Upper lobe of left lung (tissue), 6 donors: ENCODE data around the gene NOTCH1. TPM values are rescaled to one million over a fixed set of nuclear protein-coding genes. Genes with fewer than 3 reads are reported as not detected.

Experiments
- ATAC-seq, 2 donors: fragments of 200-7000 bp; cut with Tn5 transposase; one replicate each; pipeline ENCODE4 v1.9.1; 2022; ENCODE audit warnings: mild to moderate bottlenecking in 2 of 2, moderate library complexity in 2 of 2; ENCODE audit not compliant: low FRiP score in 2 of 2
- DNase-seq, 2 donors: peaks; one replicate each; pipeline ENCODE4 v3.0.0-alpha.2; 2019 to 2020
- H3K27ac ChIP-seq, 4 donors: fragments of 200-600 bp; sonication (generic); one replicate each; pipeline ENCODE4 v1.5.1; 2016 to 2019
- H3K27me3 ChIP-seq, 4 donors: fragments of 200-600 bp; sonication (generic); one replicate each; pipeline ENCODE4 v1.5.1; 2017 to 2019
- H3K36me3 ChIP-seq, 4 donors: fragments of 200-600 bp; sonication (generic); one replicate each; pipeline ENCODE4 v1.5.1; 2016 to 2019
- H3K4me1 ChIP-seq, 4 donors: fragments of 200-600 bp; sonication (generic); one replicate each; pipeline ENCODE4 v1.5.1; 2018 to 2019
- H3K4me3 ChIP-seq, 4 donors: fragments of 200-600 bp; sonication (generic); one replicate each; pipeline ENCODE4 v1.5.1; 2017 to 2019; ENCODE audit warnings: mild to moderate bottlenecking in 2 of 4, moderate library complexity in 1 of 4
- H3K9me3 ChIP-seq, 4 donors: fragments of 200-600 bp; sonication (generic); one replicate each; pipeline ENCODE4 v1.5.1; 2018 to 2019
- CTCF ChIP-seq, 6 experiments: fragments of 450-650 bp in 4 of 6; fragments of 200-600 bp in 2 of 6; sonication (generic) in 2 of 6; IDR thresholded peaks; one replicate each; pipeline ENCODE4 v1.5.1; 2016 to 2019; ENCODE audit warnings: antibody characterized with exemption in 6 of 6
- EP300 ChIP-seq, 4 donors: sonication (generic); formaldehyde crosslinking; IDR thresholded peaks; one replicate each; pipeline ENCODE4 v1.5.1; 2017; ENCODE audit warnings: antibody characterized with exemption in 4 of 4, control low read depth in 2 of 4
- POLR2A ChIP-seq, 4 donors: fragments of 450-650 bp; IDR thresholded peaks; one replicate each; pipeline ENCODE4 v1.5.1; 2016 to 2017; ENCODE audit warnings: antibody characterized with exemption in 4 of 4, mild to moderate bottlenecking in 2 of 4
- POLR2AphosphoS5 ChIP-seq, 2 donors: sonication (generic); formaldehyde crosslinking; IDR thresholded peaks; one replicate each; pipeline ENCODE4 v1.5.1; 2017; ENCODE audit warnings: antibody characterized with exemption in 2 of 2
- WGBS, 2 donors: methylation state at CpG; one replicate each; pipeline ENCODE4 v1.1.5; 2017 to 2018; 5-methylcytosine and 5-hydroxymethylcytosine counted together
- total RNA-seq, 6 donors: library from RNA; depleted of rRNA in 4 of 6; stranded (reverse); fragments of >200 nt in 4 of 6; gene quantifications; one replicate each; pipeline versions ENCODE4 v1.1.0 to v1.2.1, GENCODE V29; 2016 to 2021
- donor health status: DM: no; HTN: no; CAD: no; lungs with moderate emphysema.
- donor health status: DM: no; HTN: yes; CAD: no; lungs with severe emphysema.

The NOTCH1 gene
- total RNA-seq, 6 donors from 2014 or later: 49.6 to 175 (median 110) TPM

GRCh38 chr9:136484153-136485048 lies 61.4 kb downstream of the NOTCH1 start:
- Histone ChIP-seq H3K27ac (peak overlapping the region; percentile 97 to 100 (median 98)), H3K36me3 (peaks cover 0 to under 1% (median 0%) of the 10 kb centered on the region in 4 donors), H3K4me3 (peak overlapping the region; percentile 40 to 100 (median 92)), H3K9me3 (no peaks in the 10 kb centered on the region), H3K4me1 (peaks cover 29 to 50% (median 34%) of the 10 kb centered on the region in 4 donors), H3K27me3 (no peaks in the 10 kb centered on the region)
- ATAC-seq (no peak), DNase-seq (peak; percentile 46 to 89)
- TF ChIP-seq POLR2A (IDR thresholded peaks at IDR 0.05) (no peak), CTCF (IDR thresholded peaks at IDR 0.05) (peak in 1 of 6 experiments; percentile 3)
- 30 to 59% methylated on average over 27 to 30 of the region's 59 CpGs for WGBS, 2 donors

- TF ChIP-seq CTCF (IDR thresholded peaks at IDR 0.05) (peak in 2 of 6 experiments; percentile 7 to 18), POLR2AphosphoS5 (IDR thresholded peaks at IDR 0.05) (peak; percentile 75 to 76), EP300 (IDR thresholded peaks at IDR 0.05) (no peak), POLR2A (IDR thresholded peaks at IDR 0.05) (peak in 2 of 4 donors; percentile 83 to 86)
- 0 to 2% methylated on average over 14 to 20 of the region's 63 CpGs for WGBS, 2 donors
- DNase-seq (peak; percentile 92 to 100), ATAC-seq (peak; percentile 62 to 83)
- H3K4me3 ChIP-seq: peak overlapping the region; percentile 40 to 100 (median 92)
- peak overlapping the region; percentile 97 to 100 (median 98) for H3K27ac ChIP-seq
- no peaks in the 10 kb centered on the region for H3K27me3 ChIP-seq
- peaks cover 0 to 7% (median 1%) of the 10 kb centered on the region in 4 donors for H3K36me3 ChIP-seq
- H3K9me3 ChIP-seq: no peaks in the 10 kb centered on the region
- H3K4me1 ChIP-seq: peaks cover 27 to 50% (median 32%) of the 10 kb centered on the region in 4 donors
These were observed 62.2 kb downstream of the NOTCH1 start for GRCh38 chr9:136483589-136484152.

GRCh38 chr9:136482793-136483588 lies 62.9 kb downstream of the NOTCH1 start, which contains the start of gene SEC16A:
Gene SEC16A (minus strand): TSS chr9:136483040. CDS start chr9:136477615, 5,425 bp downstream.
- H3K27ac ChIP-seq: peak within 1 kb of the TSS; percentile 97 to 100 (median 99)
- no peaks in the 10 kb centered on the region for H3K9me3 ChIP-seq
- H3K4me1 ChIP-seq: peaks cover 24 to 44% (median 30%) of the 10 kb centered on the region in 4 donors
- peak within 1 kb of the TSS; percentile 65 to 100 (median 92) for H3K4me3 ChIP-seq
- no peaks in the 10 kb centered on the region for H3K27me3 ChIP-seq
- H3K36me3 ChIP-seq: peaks cover 0 to 13% (median 3%) of the 10 kb centered on the region in 4 donors
- ATAC-seq (peak; percentile 91 to 96), DNase-seq (peak; percentile 99 to 100)
- 0 to 1% methylated on average over 7 to 58 of the region's 109 CpGs for WGBS, 2 donors
- TF ChIP-seq CTCF (IDR thresholded peaks at IDR 0.05) (peak in 1 of 6 experiments; percentile 5), POLR2AphosphoS5 (IDR thresholded peaks at IDR 0.05) (peak; percentile 94 to 96), EP300 (IDR thresholded peaks at IDR 0.05) (peak in 1 of 4 donors; percentile 7), POLR2A (IDR thresholded peaks at IDR 0.05) (peak in 3 of 4 donors; percentile 77 to 98 (median 93))

GRCh38 chr9:136482046-136482792 lies 63.6 kb downstream of the NOTCH1 start:
- 0 to 1% methylated on average over 13 to 35 of the region's 39 CpGs for WGBS, 2 donors
- peak in 1 of 2 donors; percentile 30 for TF ChIP-seq POLR2AphosphoS5 (IDR thresholded peaks at IDR 0.05)
- no peak for TF ChIP-seq CTCF (IDR thresholded peaks at IDR 0.05)
- peaks cover 0 to 18% (median 10%) of the 10 kb centered on the region in 4 donors for H3K36me3 ChIP-seq
- peak overlapping the region; percentile 97 to 100 (median 99) for H3K27ac ChIP-seq
- DNase-seq (peak in 1 of 2 donors; percentile 48), ATAC-seq (no peak)
- H3K4me1 ChIP-seq: peaks cover 24 to 43% (median 30%) of the 10 kb centered on the region in 4 donors
- H3K4me3 ChIP-seq: peak overlapping the region; percentile 65 to 100 (median 92)
- H3K9me3 ChIP-seq: no peaks in the 10 kb centered on the region
- H3K27me3 ChIP-seq: no peaks in the 10 kb centered on the region
